Psoas muscle (tissue), 8 donors: ENCODE results near the gene RGS17. TPM values are rescaled to one million over a fixed set of nuclear protein-coding genes. Genes with fewer than 3 reads are reported as not detected.
A peak's percentile ranks its signal among the peaks of the same experiment; 100 is the strongest.

Experiments
- ATAC-seq, 4 donors: fragments of 200-7000 bp; cut with Tn5 transposase; one replicate each; pipeline ENCODE4 v1.9.1; 2020; ENCODE audit warnings: moderate library complexity in 3 of 4, mild to moderate bottlenecking in 2 of 4
- DNase-seq, 2 donors: peaks; one replicate each; pipeline ENCODE4 v3.0.0-alpha.2; 2020
- H3K27ac ChIP-seq: fragments of 200-600 bp; one replicate; pipeline ENCODE4 v1.8.0; 2022
- H3K27me3 ChIP-seq, 3 donors: fragments of 200-600 bp in 1 of 3; one replicate each; pipeline versions ENCODE4 v1.6.1 to v1.8.0; 2013 to 2022; ENCODE audit warnings: low read length in 2 of 3, mild to moderate bottlenecking in 2 of 3, moderate library complexity in 1 of 3; ENCODE audit not compliant: insufficient read depth in 3 of 3
- H3K36me3 ChIP-seq, 2 donors: fragments of 200-600 bp in 1 of 2; one replicate each; pipeline versions ENCODE4 v1.6.1 to v1.8.0; 2013 to 2022; ENCODE audit warnings: low read depth in 1 of 2, mild to moderate bottlenecking in 1 of 2, moderate library complexity in 1 of 2; ENCODE audit not compliant: insufficient read depth in 1 of 2
- H3K4me1 ChIP-seq: fragments of 200-600 bp; one replicate; pipeline ENCODE4 v1.8.0; 2022
- H3K4me3 ChIP-seq: fragments of 200-600 bp; one replicate; pipeline ENCODE4 v1.8.0; 2022; ENCODE audit warnings: mild to moderate bottlenecking
- H3K9me3 ChIP-seq: fragments of 200-600 bp; one replicate; pipeline ENCODE4 v1.8.0; 2022
- WGBS, 3 donors: extraction: QIAGEN DNeasy Blood & Tissue Kit; methylation state at CpG; one replicate each; pipeline versions ENCODE4 v1.1.6 to v1.1.7; 2013; 5-methylcytosine and 5-hydroxymethylcytosine counted together
- intact Hi-C, 2 donors: fragments of 100-400 bp; cut with DNase I; formaldehyde crosslinking; loops; one replicate each; pipeline versions ENCODE4 v1.11.0 to v1.14.2; 2022
- polyA plus RNA-seq, 3 donors: library from polyadenylated mRNA; stranded (reverse); fragments of 200-250 nt; gene quantifications; one replicate each; pipeline ENCODE4 v1.2.3, GENCODE V29; 2013
- total RNA-seq, 4 donors: library from RNA; stranded (reverse); fragmentation: NEBNext Ultra II Directional in 2 of 4; extraction: Animal tissue kit (Norgen Biotek cat#: 25700) in 2 of 4; gene quantifications; one replicate each; pipeline versions ENCODE4 v1.2.1 to v1.2.4, GENCODE V29; 2021 to 2023
- TF ChIP-seq, protein P1 (sequence below): fragments of 200-600 bp; IDR thresholded peaks from one replicate; pipeline ENCODE4 v1.8.0; 2022; ENCODE audit warnings: antibody characterized with exemption
- donor health status: healthy with polysubstance abuse.
- donor health status: DM: no; HTN: no; CAD: no; lungs with moderate emphysema.
- donor health status: Bipolar disorder and iron deficiency.
- donor health status: healthy.
- donor health status: DM: yes; HTN: yes; CAD: no.
- donor health status: DM: no; HTN: no; CAD: no.
- donor health status: DM: no; HTN: no; CAD: no.
- donor health status: DM: yes; HTN: yes; CAD: no.

RGS17 gene
- total and polyA plus RNA-seq, 7 donors, result 0.01 to 0.27 (median 0.15) TPM; not detected in 3

DNA sequence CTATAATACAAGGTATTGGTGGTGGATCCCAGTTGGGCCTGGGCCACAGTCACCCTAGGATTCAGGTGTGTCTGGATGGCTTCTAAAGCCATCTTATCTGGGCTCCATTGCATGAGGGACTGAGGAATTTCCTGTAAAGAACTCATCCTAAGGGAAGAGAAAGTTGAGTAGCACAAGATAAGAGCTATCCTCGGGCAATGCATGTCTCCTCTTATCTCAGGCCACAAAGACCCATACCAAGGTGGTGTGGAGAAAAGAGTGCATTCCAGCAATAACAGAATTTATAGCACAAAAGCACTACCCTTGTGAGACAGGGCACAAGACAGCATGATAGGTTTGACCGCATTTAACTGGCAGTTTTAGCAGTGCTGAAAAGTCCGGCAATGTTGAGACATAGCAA lies 114.2 kb downstream of the RGS17 start:
- TF ChIP-seq, protein P1, sequence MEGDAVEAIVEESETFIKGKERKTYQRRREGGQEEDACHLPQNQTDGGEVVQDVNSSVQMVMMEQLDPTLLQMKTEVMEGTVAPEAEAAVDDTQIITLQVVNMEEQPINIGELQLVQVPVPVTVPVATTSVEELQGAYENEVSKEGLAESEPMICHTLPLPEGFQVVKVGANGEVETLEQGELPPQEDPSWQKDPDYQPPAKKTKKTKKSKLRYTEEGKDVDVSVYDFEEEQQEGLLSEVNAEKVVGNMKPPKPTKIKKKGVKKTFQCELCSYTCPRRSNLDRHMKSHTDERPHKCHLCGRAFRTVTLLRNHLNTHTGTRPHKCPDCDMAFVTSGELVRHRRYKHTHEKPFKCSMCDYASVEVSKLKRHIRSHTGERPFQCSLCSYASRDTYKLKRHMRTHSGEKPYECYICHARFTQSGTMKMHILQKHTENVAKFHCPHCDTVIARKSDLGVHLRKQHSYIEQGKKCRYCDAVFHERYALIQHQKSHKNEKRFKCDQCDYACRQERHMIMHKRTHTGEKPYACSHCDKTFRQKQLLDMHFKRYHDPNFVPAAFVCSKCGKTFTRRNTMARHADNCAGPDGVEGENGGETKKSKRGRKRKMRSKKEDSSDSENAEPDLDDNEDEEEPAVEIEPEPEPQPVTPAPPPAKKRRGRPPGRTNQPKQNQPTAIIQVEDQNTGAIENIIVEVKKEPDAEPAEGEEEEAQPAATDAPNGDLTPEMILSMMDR, result no peak
- H3K36me3 ChIP-seq, result no peaks in the 10 kb centered on the region
- WGBS, 3 donors, result 88 to 90% (median 89%) methylated on average over 3 of the region's 3 CpGs
- no peaks in the 10 kb centered on the region for H3K4me1 ChIP-seq
- no peaks in the 10 kb centered on the region for H3K9me3 ChIP-seq
- no peak for ATAC-seq
- no peak overlapping the region for H3K4me3 ChIP-seq
- H3K27me3 ChIP-seq, result no peaks in the 10 kb centered on the region
- intact Hi-C loops, result no loop called here
- no peak for DNase-seq
- no peak overlapping the region for H3K27ac ChIP-seq

DNA sequence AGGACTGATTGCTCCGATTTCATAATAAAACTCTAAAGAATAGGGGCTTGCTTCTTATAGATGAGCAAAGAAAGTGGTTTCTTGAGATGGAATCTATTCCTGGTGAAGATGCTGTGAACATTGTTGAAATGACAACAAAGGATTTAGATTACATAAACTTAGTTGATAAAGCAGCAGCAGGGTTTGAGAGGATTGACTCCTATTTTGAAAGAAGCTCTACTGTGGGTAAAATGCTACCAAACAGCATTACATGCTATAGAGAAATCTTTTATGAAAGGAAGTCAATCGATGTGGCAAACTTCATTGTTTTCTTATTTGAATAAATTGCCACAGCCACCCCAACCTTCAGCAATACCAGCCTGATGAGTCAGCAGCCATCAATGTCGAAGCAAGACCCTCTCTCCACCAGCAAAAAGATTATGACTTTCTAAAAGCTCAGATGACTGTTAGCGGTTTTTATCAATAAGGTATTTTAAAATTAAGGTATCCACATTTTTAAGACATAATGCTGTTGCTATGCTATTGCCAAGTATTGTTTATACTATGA lies 115.9 kb downstream of the RGS17 start:
- Histone ChIP-seq H3K36me3 (no peaks in the 10 kb centered on the region), H3K9me3 (no peaks in the 10 kb centered on the region), H3K27me3 (no peaks in the 10 kb centered on the region), H3K4me1 (no peaks in the 10 kb centered on the region), H3K4me3 (no peak overlapping the region), H3K27ac (no peak overlapping the region)
- TF ChIP-seq, protein P1, result no peak
- 87 to 94% (median 90%) methylated on average over 4 of the region's 4 CpGs for WGBS, 3 donors
- DNase-seq (no peak), ATAC-seq (no peak)
- intact Hi-C loops, result no loop called here

DNA sequence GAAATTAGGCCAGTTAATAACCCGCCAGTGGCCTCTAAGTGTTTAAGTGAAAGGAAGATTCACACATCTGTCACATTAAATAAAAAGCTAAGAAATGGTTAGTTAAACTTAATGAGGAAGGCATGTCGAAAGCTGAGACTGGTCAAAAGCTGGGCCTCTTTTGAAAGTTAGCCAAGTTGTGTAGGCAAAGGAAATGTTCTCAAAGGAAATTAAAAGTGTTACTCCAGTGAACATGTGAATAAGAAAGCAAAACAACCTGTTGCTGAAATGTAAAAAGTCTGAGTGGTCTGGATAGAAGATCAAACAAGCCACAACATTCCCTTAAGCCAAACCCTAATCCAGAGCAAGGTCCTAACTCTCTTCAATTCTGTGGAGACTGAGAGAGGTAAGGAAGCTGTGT lies 117.6 kb downstream of the RGS17 start:
- DNase-seq (no peak), ATAC-seq (no peak)
- Histone ChIP-seq H3K27ac (no peak overlapping the region), H3K9me3 (no peaks in the 10 kb centered on the region), H3K27me3 (no peaks in the 10 kb centered on the region), H3K4me1 (no peaks in the 10 kb centered on the region), H3K36me3 (no peaks in the 10 kb centered on the region), H3K4me3 (no peak overlapping the region)
- TF ChIP-seq, protein P1, result no peak
- WGBS, 3 donors, result 62 to 70% (median 70%) methylated on average over 2 of the region's 2 CpGs
- intact Hi-C loops, result no loop called here

DNA sequence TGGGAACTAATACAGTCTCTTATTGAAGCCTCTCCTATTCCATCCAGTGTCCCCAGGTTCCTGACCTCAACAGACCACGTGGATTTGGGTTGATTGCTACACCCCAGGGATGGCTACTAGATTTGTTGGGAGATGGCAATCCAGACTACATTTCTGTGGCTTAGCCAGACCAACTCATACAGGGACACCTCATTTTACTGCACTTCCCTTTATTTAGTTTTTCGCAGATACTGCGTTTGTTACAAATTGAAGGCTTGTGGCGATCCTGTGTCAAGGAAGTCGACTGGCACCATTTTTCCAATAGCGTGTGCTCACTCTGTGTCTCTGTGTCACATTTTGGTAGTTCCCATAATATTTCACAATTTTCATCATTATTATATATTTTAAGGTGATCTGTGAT lies 118.2 kb downstream of the RGS17 start:
- TF ChIP-seq, protein P1, result no peak
- 87 to 91% (median 90%) methylated on average over 6 of the region's 6 CpGs for WGBS, 3 donors
- intact Hi-C loops, result no loop called here

DNA sequence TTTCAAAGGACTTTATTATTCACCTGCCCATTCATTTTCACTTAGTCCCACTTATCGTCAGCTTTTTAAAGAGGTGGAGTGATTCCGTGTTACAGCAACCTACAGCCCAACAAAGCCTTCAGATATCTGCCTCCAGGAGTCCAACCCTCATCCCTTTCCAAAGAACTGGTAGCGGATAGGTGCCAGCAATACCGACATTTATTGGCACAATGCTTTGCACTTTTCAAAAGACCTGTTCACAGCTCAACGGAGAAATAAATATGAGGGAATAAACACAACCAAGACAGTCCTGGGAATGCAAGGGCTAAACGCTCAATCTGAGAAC lies 127.8 kb downstream of the RGS17 start:
- 1 to 2% (median 1%) methylated on average over 6 of the region's 6 CpGs for WGBS, 3 donors
- H3K4me3 ChIP-seq, result peak overlapping the region; percentile 75

More for the DNA sequence above, 118.2 kb downstream of the RGS17 start:
- Histone ChIP-seq H3K4me3 (no peak overlapping the region), H3K27me3 (no peaks in the 10 kb centered on the region), H3K36me3 (no peaks in the 10 kb centered on the region), H3K9me3 (no peaks in the 10 kb centered on the region), H3K27ac (no peak overlapping the region), H3K4me1 (no peaks in the 10 kb centered on the region)
- no peak for ATAC-seq
- DNase-seq, result no peak

More for the DNA sequence above, 127.8 kb downstream of the RGS17 start:
- no peaks in the 10 kb centered on the region for H3K9me3 ChIP-seq
- peaks cover 0 to 3% of the 10 kb centered on the region in 2 donors for H3K36me3 ChIP-seq
- no peak for DNase-seq
- intact Hi-C loops, result no loop called here
- no peaks in the 10 kb centered on the region for H3K27me3 ChIP-seq
- peak; percentile 6 to 26 (median 20) for ATAC-seq
- peak overlapping the region; percentile 86 for H3K27ac ChIP-seq
- peaks cover 33% of the 10 kb centered on the region for H3K4me1 ChIP-seq
- TF ChIP-seq, protein P1, result no peak
